Liver (tissue), 9 donors: Measurements from ENCODE around the gene PALLD. TPM values are rescaled to one million over a fixed set of nuclear protein-coding genes. Genes with fewer than 3 reads are reported as not detected.

ENCODE experiments used
- DNase-seq: peaks from one replicate; pipeline ENCODE4 v3.0.0-alpha.2; 2017; ENCODE audit warnings: low spot score
- H3K27ac ChIP-seq, 2 donors: one replicate each; pipeline ENCODE4 v1.7.0; 2013; ENCODE audit warnings: inconsistent platforms in 2 of 2, low read length in 2 of 2, control low read depth in 1 of 2, low read depth in 1 of 2, mild to moderate bottlenecking in 1 of 2
- H3K27me3 ChIP-seq, 4 donors: one replicate each; pipeline versions ENCODE4 v1.6.1 to v1.7.0; 2013; ENCODE audit warnings: low read length in 3 of 4, inconsistent platforms in 1 of 4, mild to moderate bottlenecking in 1 of 4, moderate library complexity in 1 of 4; ENCODE audit not compliant: control insufficient read depth in 4 of 4, insufficient read depth in 4 of 4
- H3K36me3 ChIP-seq, 4 donors: one replicate each; pipeline versions ENCODE4 v1.6.1 to v1.7.0; 2013; ENCODE audit warnings: low read length in 3 of 4, mild to moderate bottlenecking in 3 of 4, low read depth in 1 of 4, moderate library complexity in 1 of 4; ENCODE audit not compliant: control insufficient read depth in 4 of 4, insufficient read depth in 3 of 4
- H3K4me1 ChIP-seq, 4 donors: one replicate each; pipeline versions ENCODE4 v1.6.1 to v1.7.0; 2013; ENCODE audit warnings: low read length in 3 of 4, mild to moderate bottlenecking in 3 of 4, moderate library complexity in 1 of 4; ENCODE audit not compliant: control insufficient read depth in 4 of 4, insufficient read depth in 4 of 4
- H3K4me3 ChIP-seq, 3 donors: one replicate each; pipeline versions ENCODE4 v1.6.1 to v1.7.0; 2013; ENCODE audit warnings: low read length in 3 of 3, control low read depth in 1 of 3, low read depth in 1 of 3, mild to moderate bottlenecking in 1 of 3
- H3K9ac ChIP-seq, 2 donors: one replicate each; pipeline ENCODE4 v1.7.0; 2013; ENCODE audit warnings: low read length in 2 of 2, mild to moderate bottlenecking in 2 of 2, moderate library complexity in 2 of 2, control low read depth in 1 of 2, low read depth in 1 of 2
- H3K9me3 ChIP-seq, 4 donors: one replicate each; pipeline versions ENCODE4 v1.6.1 to v1.7.0; 2013; ENCODE audit warnings: low read length in 3 of 4; ENCODE audit not compliant: control insufficient read depth in 4 of 4
- EGR1 ChIP-seq, 2 donors: IDR thresholded peaks; 2 replicates each; pipeline ENCODE4 v1.6.1; 2016 to 2018; ENCODE audit warnings: antibody characterized with exemption in 2 of 2, low read depth in 2 of 2
- FOXA1 ChIP-seq: IDR thresholded peaks from 2 replicates; pipeline ENCODE4 v1.6.1; 2016; ENCODE audit warnings: antibody characterized with exemption
- FOXA2 ChIP-seq: IDR thresholded peaks from 2 replicates; pipeline ENCODE4 v1.6.1; 2016; ENCODE audit warnings: antibody characterized with exemption
- GABPA ChIP-seq, 2 donors: IDR thresholded peaks in 1 of 2; conservative IDR thresholded peaks in 1 of 2; 2 replicates each; pipeline ENCODE4 v1.6.1; 2016; ENCODE audit warnings: antibody characterized with exemption in 2 of 2, mild to moderate bottlenecking in 1 of 2, moderate library complexity in 1 of 2
- HNF4G ChIP-seq: IDR thresholded peaks from 2 replicates; pipeline ENCODE4 v1.6.1; 2016; ENCODE audit warnings: antibody characterized with exemption
- NR2F2 ChIP-seq: IDR thresholded peaks from 2 replicates; pipeline ENCODE4 v1.6.1; 2016; ENCODE audit warnings: antibody characterized with exemption
- RAD21 ChIP-seq, 2 donors: IDR thresholded peaks; 2 replicates each; pipeline ENCODE4 v1.6.1; 2016; ENCODE audit warnings: antibody characterized with exemption in 2 of 2, mild to moderate bottlenecking in 2 of 2
- REST ChIP-seq: IDR thresholded peaks from 2 replicates; pipeline ENCODE4 v1.6.1; 2016; ENCODE audit warnings: antibody characterized with exemption, mild to moderate bottlenecking
- SP1 ChIP-seq: IDR thresholded peaks from 2 replicates; pipeline ENCODE4 v1.6.1; 2018; ENCODE audit warnings: antibody characterized with exemption, mild to moderate bottlenecking
- YY1 ChIP-seq: IDR thresholded peaks from 2 replicates; pipeline ENCODE4 v1.6.1; 2016; ENCODE audit warnings: antibody characterized with exemption, mild to moderate bottlenecking
- ZBTB33 ChIP-seq: IDR thresholded peaks from 2 replicates; pipeline ENCODE4 v1.6.1; 2016; ENCODE audit warnings: antibody characterized with exemption
- WGBS: extraction: QIAGEN DNeasy Blood & Tissue Kit; methylation state at CpG from one replicate; pipeline ENCODE4 v1.1.7; 2013; 5-methylcytosine and 5-hydroxymethylcytosine counted together
- polyA plus RNA-seq, 2 donors: library from polyadenylated mRNA; stranded (reverse) in 1 of 2; unstranded in 1 of 2; fragments of 200-250 nt in 1 of 2; fragments of >200 nt in 1 of 2; fragmentation: Nextera tagmentation in 1 of 2; extraction: Ambion mirVana in 1 of 2; gene quantifications; one replicate each; pipeline versions ENCODE4 v1.2.1 to v1.2.3, GENCODE V29; 2013 to 2015
- total RNA-seq, 2 donors: library from RNA; depleted of rRNA; stranded (reverse); fragments of >200 nt; gene quantifications; one replicate each; pipeline ENCODE4 v1.2.3, GENCODE V29; 2014
- donor health status: healthy.
- donor health status: healthy.
- donor health status: healthy.
- donor health status: healthy.
- donor health status: healthy.

Gene PALLD
- total and polyA plus RNA-seq, 4 donors: 9.0 to 26.3 (median 14.7) TPM

- no peak overlapping the region for H3K4me3 ChIP-seq
- H3K36me3 ChIP-seq: no peaks in the 10 kb centered on the region
- DNase-seq: no peak
- H3K27ac ChIP-seq: no peak overlapping the region
- no peaks in the 10 kb centered on the region for H3K9me3 ChIP-seq
- WGBS: 96% methylated on average over 4 of the region's 4 CpGs
- TF ChIP-seq FOXA1 (no peak), RAD21 (IDR thresholded peaks at IDR 0.05) (no peak), HNF4G (no peak), NR2F2 (no peak), GABPA (IDR thresholded peaks at IDR 0.05 in 1 of 2, conservative IDR thresholded peaks at IDR 0.05 in 1 of 2) (no peak), YY1 (no peak)
- H3K4me1 ChIP-seq: peaks cover 0 to 15% (median 3%) of the 10 kb centered on the region in 4 donors
- no peak overlapping the region for H3K9ac ChIP-seq
- no peaks in the 10 kb centered on the region for H3K27me3 ChIP-seq
Observed at GRCh38 chr4:168837922-168838321, 341.1 kb downstream of the PALLD start.

- Histone ChIP-seq H3K4me1 (peaks cover 1 to 24% (median 8%) of the 10 kb centered on the region in 4 donors), H3K36me3 (no peaks in the 10 kb centered on the region), H3K9me3 (no peaks in the 10 kb centered on the region), H3K27ac (peak overlapping the region in 1 of 2 donors; percentile 46), H3K4me3 (no peak overlapping the region), H3K27me3 (no peaks in the 10 kb centered on the region), H3K9ac (no peak overlapping the region)
- no peak for DNase-seq
- 55% methylated on average over 3 of the region's 3 CpGs for WGBS
- TF ChIP-seq NR2F2: peak; percentile 68
- TF ChIP-seq FOXA2: no peak
- TF ChIP-seq RAD21 (IDR thresholded peaks at IDR 0.05): no peak
- TF ChIP-seq SP1: peak; percentile 45
Observed at GRCh38 chr4:168839758-168840391, 343.0 kb downstream of the PALLD start.

GRCh38 chr4:168840392-168840763 lies 343.5 kb downstream of the PALLD start:
- Histone ChIP-seq H3K9ac (no peak overlapping the region), H3K36me3 (no peaks in the 10 kb centered on the region), H3K4me3 (no peak overlapping the region), H3K27me3 (no peaks in the 10 kb centered on the region), H3K27ac (peak overlapping the region in 1 of 2 donors; percentile 25), H3K4me1 (peaks cover 2 to 26% (median 11%) of the 10 kb centered on the region in 4 donors), H3K9me3 (no peaks in the 10 kb centered on the region)
- no peak for DNase-seq
- TF ChIP-seq EGR1 (IDR thresholded peaks at IDR 0.05; ENCODE audit: low read depth in 2 of 2): no peak
- TF ChIP-seq REST: no peak
- no peak for TF ChIP-seq RAD21 (IDR thresholded peaks at IDR 0.05)
- TF ChIP-seq ZBTB33: no peak
- no peak for TF ChIP-seq FOXA1
- TF ChIP-seq HNF4G: no peak
- 84% methylated on average over 4 of the region's 4 CpGs for WGBS
